Endothelial cell of umbilical vein (primary cell): ENCODE data around the gene NOX1.

Experiments used
- MYC ChIP-seq: IDR thresholded peaks from one replicate; pipeline ENCODE4 v1.6.1; 2011; ENCODE audit warnings: mild to moderate bottlenecking, low read depth, low read length
- POLR2A ChIP-seq: IDR thresholded peaks from 2 replicates; pipeline ENCODE4 v1.6.1; 2012; ENCODE audit warnings: low read depth, mild to moderate bottlenecking, control low read depth, low read length
- TF ChIP-seq, protein P1 (sequence below), 2 donors: IDR thresholded peaks; 1 replicate in 1 of 2; 2 replicates in 1 of 2; pipeline ENCODE4 v1.5.1; 2011; ENCODE audit warnings: low read length in 2 of 2, mild to moderate bottlenecking in 2 of 2, moderate library complexity in 2 of 2, control low read depth in 1 of 2, inconsistent platforms in 1 of 2, low read depth in 1 of 2; ENCODE audit not compliant: insufficient read depth in 1 of 2; ENCODE audit errors: extremely low read depth in 1 of 2
- TF ChIP-seq, protein P2 (sequence below): IDR thresholded peaks from 2 replicates; pipeline ENCODE4 v1.6.1; 2011; ENCODE audit not compliant: insufficient read depth, insufficient read length

- TF ChIP-seq, protein P1, sequence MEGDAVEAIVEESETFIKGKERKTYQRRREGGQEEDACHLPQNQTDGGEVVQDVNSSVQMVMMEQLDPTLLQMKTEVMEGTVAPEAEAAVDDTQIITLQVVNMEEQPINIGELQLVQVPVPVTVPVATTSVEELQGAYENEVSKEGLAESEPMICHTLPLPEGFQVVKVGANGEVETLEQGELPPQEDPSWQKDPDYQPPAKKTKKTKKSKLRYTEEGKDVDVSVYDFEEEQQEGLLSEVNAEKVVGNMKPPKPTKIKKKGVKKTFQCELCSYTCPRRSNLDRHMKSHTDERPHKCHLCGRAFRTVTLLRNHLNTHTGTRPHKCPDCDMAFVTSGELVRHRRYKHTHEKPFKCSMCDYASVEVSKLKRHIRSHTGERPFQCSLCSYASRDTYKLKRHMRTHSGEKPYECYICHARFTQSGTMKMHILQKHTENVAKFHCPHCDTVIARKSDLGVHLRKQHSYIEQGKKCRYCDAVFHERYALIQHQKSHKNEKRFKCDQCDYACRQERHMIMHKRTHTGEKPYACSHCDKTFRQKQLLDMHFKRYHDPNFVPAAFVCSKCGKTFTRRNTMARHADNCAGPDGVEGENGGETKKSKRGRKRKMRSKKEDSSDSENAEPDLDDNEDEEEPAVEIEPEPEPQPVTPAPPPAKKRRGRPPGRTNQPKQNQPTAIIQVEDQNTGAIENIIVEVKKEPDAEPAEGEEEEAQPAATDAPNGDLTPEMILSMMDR (IDR thresholded peaks at IDR 0.05; ENCODE audit: extremely low read depth in 1 of 2, insufficient read depth in 1 of 2, low read depth in 1 of 2, low read length in 2 of 2): no peak
- no peak for TF ChIP-seq MYC
- TF ChIP-seq, protein P2, sequence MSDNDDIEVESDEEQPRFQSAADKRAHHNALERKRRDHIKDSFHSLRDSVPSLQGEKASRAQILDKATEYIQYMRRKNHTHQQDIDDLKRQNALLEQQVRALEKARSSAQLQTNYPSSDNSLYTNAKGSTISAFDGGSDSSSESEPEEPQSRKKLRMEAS: no peak
- TF ChIP-seq POLR2A: no peak
Measured at GRCh38 chrX:100911731-100912130, 37.6 kb upstream of the NOX1 start.
